ENCODE results near the gene ABCG8.

ABCG8 gene

DNA sequence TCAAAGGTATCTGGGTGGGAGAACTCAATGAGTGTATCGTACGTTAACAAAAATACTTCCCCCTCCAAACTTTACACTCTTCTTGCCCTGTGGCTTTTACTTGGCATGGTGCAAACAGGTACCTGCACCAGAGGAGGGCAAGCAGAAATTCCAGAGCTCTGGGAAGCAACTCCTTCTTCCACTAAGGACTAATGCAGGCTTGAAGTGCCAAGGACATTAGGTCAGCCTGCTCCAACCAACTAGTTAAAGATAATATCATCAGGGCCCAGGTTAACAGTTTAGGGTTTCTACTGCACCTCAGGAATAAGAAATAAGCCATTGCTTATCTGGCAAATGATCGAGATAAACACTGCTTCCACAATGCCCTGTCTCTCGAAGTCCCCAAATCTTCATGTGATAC is 86.7 kb downstream of the ABCG8 start:
- DNase-seq (ENCODE audit: low read depth): no peak

DNA sequence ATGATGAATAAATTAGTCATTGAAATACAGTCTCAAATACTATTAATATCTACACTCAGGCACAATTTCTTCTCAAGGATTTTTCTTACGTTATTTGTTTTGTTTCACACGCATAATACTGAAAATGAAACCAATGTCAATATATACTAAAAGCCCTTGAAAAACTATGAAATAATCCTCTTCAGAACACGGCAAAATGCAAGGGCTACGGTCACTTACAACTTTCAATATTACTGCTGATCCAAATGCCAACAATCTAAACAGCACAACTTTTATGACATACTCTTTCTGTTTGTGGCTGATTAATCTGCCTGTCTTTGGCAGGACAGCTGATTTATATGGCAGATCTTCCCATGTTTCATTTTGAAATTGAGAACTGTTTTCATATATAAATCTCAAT is 88.7 kb downstream of the ABCG8 start:
- no peak for DNase-seq (ENCODE audit: low read depth)

DNA sequence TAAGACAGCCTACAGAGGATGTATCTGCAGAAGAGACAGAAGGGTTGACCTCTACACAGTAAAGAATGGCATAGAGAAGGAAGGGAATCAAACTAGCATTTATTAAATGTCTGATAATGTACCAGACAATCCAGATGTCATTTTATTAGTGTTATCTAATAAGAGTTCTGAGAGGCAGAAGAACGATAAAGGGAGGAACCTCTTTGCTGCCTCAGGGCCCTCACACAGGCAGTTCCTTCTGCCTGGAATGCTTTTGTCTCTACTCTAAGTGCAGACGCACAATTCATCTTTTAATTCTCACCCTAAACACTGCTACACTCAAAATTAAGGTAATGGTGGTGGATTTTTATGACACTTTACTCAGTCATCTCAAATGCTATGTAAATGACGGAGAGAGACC is 92.5 kb downstream of the ABCG8 start:
- no peak for DNase-seq (ENCODE audit: low read depth)

Measured in non-pigmented ciliary epithelial cell (primary cell).